Measurements from ENCODE around the gene C11orf87. TPM values are rescaled to one million over a fixed set of nuclear protein-coding genes. Genes with fewer than 3 reads are reported as not detected.

Gene C11orf87
- total and polyA plus RNA-seq, 2 donors (not counting 1 experiment from before 2014, with no cell fraction given) = not detected

DNA sequence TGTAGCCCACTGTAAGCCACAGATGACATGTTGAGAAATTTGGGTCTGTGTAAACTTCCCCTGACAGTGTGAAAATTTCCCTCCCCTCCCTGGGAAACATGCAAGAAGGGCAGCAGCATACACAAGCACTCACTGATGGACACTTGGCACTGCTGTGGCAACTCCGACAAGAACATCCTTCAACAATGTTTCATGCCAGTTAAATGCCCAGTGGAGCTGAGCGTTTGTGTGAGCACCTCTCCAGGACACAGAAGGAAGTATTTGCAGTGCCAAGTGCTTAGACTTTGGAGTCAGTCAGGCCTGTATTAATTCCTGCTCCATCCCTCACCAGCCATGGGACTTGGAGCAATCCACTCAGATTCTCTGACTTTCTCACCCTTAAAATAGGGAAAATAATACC, 17.7 kb downstream of the C11orf87 start:
- H3K36me3 ChIP-seq (replicated peaks in 1 of 2; ENCODE audit: control extremely low read depth in 1 of 2, control insufficient read depth in 1 of 2, extremely low read depth in 1 of 2, insufficient read depth in 2 of 2, low read length in 1 of 2) = no peaks in the 10 kb centered on the region
- no CpG with 5 or more reads among the region's 2 CpGs for WGBS (ENCODE audit: insufficient coverage)
- H4K20me1 ChIP-seq (ENCODE audit: control insufficient read depth, insufficient read depth, low read length, poor library complexity, severe bottlenecking) = no peaks in the 10 kb centered on the region
- no peaks in the 10 kb centered on the region for H3K27me3 ChIP-seq (replicated peaks in 1 of 4; ENCODE audit: control extremely low read depth in 1 of 4, control insufficient read depth in 3 of 4, insufficient read depth in 4 of 4, low read length in 3 of 4)
- H3K4me2 ChIP-seq (replicated peaks; ENCODE audit: low read depth, low read length, poor library complexity, severe bottlenecking) = no peak overlapping the region
- H3K27ac Mint-ChIP-seq = no peak overlapping the region
- H3K9me3 ChIP-seq (ENCODE audit: control extremely low read depth in 1 of 3, control insufficient read depth in 2 of 3, insufficient read depth in 1 of 3, low read length in 2 of 3) = no peaks in the 10 kb centered on the region
- no peak overlapping the region for H3K9ac ChIP-seq (ENCODE audit: low read length)
- no peaks in the 10 kb centered on the region for H3K4me1 Mint-ChIP-seq
- H3K27ac ChIP-seq (ENCODE audit: low read length in 2 of 2) = no peak overlapping the region
- no peak overlapping the region for H2AFZ ChIP-seq (ENCODE audit: insufficient read depth, low read depth, low read length, poor library complexity, severe bottlenecking)
- intact Hi-C loops (cut with micrococcal nuclease) = no loop called here
- H3K4me3 Mint-ChIP-seq = no peak overlapping the region
- H3K4me3 ChIP-seq (ENCODE audit: control extremely low read depth in 1 of 5, extremely low read depth in 1 of 5, insufficient read depth in 1 of 5, low read depth in 2 of 5, low read length in 4 of 5) = no peak overlapping the region
- no peaks in the 10 kb centered on the region for H3K9me3 Mint-ChIP-seq (ENCODE audit: insufficient read depth)
- CTCF ChIA-PET = no interaction called here
- POLR2A ChIA-PET = no interaction called here
- TF ChIP-seq CTCF (IDR thresholded peaks at IDR 0.05) (no peak), EZH2 (IDR thresholded peaks at IDR 0.05; ENCODE audit: borderline replicate concordance, insufficient read depth, low read depth, low read length, poor library complexity, severe bottlenecking) (no peak)
- H3K79me2 ChIP-seq (ENCODE audit: control insufficient read depth, insufficient read depth, low read length) = no peaks in the 10 kb centered on the region
- no peaks in the 10 kb centered on the region for H3K4me1 ChIP-seq (ENCODE audit: control insufficient read depth in 2 of 2, insufficient read depth in 2 of 2, low read length in 2 of 2)
- H3K27me3 Mint-ChIP-seq = no peaks in the 10 kb centered on the region
- ATAC-seq (ENCODE audit: low read depth) (no peak), DNase-seq (no peak)

- Mint-ChIP-seq H3K27ac (no peak overlapping the region), H3K4me1 (no peaks in the 10 kb centered on the region), H3K27me3 (no peaks in the 10 kb centered on the region), H3K4me3 (no peak overlapping the region), H3K9me3 (ENCODE audit: insufficient read depth) (no peaks in the 10 kb centered on the region)
- Histone ChIP-seq H3K9me3 (ENCODE audit: control extremely low read depth in 1 of 3, control insufficient read depth in 2 of 3, insufficient read depth in 1 of 3, low read length in 2 of 3) (no peaks in the 10 kb centered on the region), H3K4me2 (replicated peaks; ENCODE audit: low read depth, low read length, poor library complexity, severe bottlenecking) (no peak overlapping the region), H2AFZ (ENCODE audit: insufficient read depth, low read depth, low read length, poor library complexity, severe bottlenecking) (no peak overlapping the region), H3K4me1 (ENCODE audit: control insufficient read depth in 2 of 2, insufficient read depth in 2 of 2, low read length in 2 of 2) (no peaks in the 10 kb centered on the region), H3K27me3 (replicated peaks in 1 of 4; ENCODE audit: control extremely low read depth in 1 of 4, control insufficient read depth in 3 of 4, insufficient read depth in 4 of 4, low read length in 3 of 4) (no peaks in the 10 kb centered on the region), H4K20me1 (ENCODE audit: control insufficient read depth, insufficient read depth, low read length, poor library complexity, severe bottlenecking) (no peaks in the 10 kb centered on the region), H3K9ac (ENCODE audit: low read length) (no peak overlapping the region), H3K36me3 (replicated peaks in 1 of 2; ENCODE audit: control extremely low read depth in 1 of 2, control insufficient read depth in 1 of 2, extremely low read depth in 1 of 2, insufficient read depth in 2 of 2, low read length in 1 of 2) (no peaks in the 10 kb centered on the region), H3K27ac (ENCODE audit: low read length in 2 of 2) (no peak overlapping the region), H3K79me2 (ENCODE audit: control insufficient read depth, insufficient read depth, low read length) (no peaks in the 10 kb centered on the region), H3K4me3 (ENCODE audit: control extremely low read depth in 1 of 5, extremely low read depth in 1 of 5, insufficient read depth in 1 of 5, low read depth in 2 of 5, low read length in 4 of 5) (no peak overlapping the region)
- ChIA-PET CTCF (no interaction called here), POLR2A (no interaction called here)
- DNase-seq (no peak), ATAC-seq (ENCODE audit: low read depth) (no peak)
- no peak for TF ChIP-seq EZH2 (IDR thresholded peaks at IDR 0.05; ENCODE audit: borderline replicate concordance, insufficient read depth, low read depth, low read length, poor library complexity, severe bottlenecking)
- TF ChIP-seq CTCF (IDR thresholded peaks at IDR 0.05) = no peak
- no CpG with 5 or more reads among the region's 1 CpG for WGBS (ENCODE audit: insufficient coverage)
- intact Hi-C loops (cut with micrococcal nuclease) = no loop called here
These were observed 21.1 kb downstream of the C11orf87 start for GRCh38 chr11:109443052-109443451.
